ENCODE data around the gene LIPC.

LIPC gene

GRCh38 chr15:58582160-58582559 lies 150.4 kb downstream of the LIPC start:
- Histone ChIP-seq H3K9ac (ENCODE audit: low read depth, low read length) (no peak overlapping the region), H3K36me3 (ENCODE audit: insufficient read depth, low read length) (no peaks in the 10 kb centered on the region), H3K27me3 (ENCODE audit: insufficient read depth, low read length) (no peaks in the 10 kb centered on the region), H3K4me1 (ENCODE audit: insufficient read depth, low read length) (no peaks in the 10 kb centered on the region), H3K4me3 (ENCODE audit: low read length) (no peak overlapping the region), H3K27ac (ENCODE audit: low read depth, low read length) (no peak overlapping the region), H3K9me3 (ENCODE audit: insufficient read depth, low read depth, low read length) (peaks cover 6% of the 10 kb centered on the region; the same call in 1 of the 2 replicates)
- 94% methylated on average over 3 of the region's 3 CpGs for whole genome bisulfite sequencing

GRCh38 chr15:58583171-58583908 lies 151.5 kb downstream of the LIPC start:
- Histone ChIP-seq H3K9ac (ENCODE audit: low read depth, low read length) (no peak overlapping the region), H3K27me3 (ENCODE audit: insufficient read depth, low read length) (no peaks in the 10 kb centered on the region), H3K36me3 (ENCODE audit: insufficient read depth, low read length) (no peaks in the 10 kb centered on the region), H3K27ac (ENCODE audit: low read depth, low read length) (no peak overlapping the region), H3K9me3 (ENCODE audit: insufficient read depth, low read depth, low read length) (peaks cover 6% of the 10 kb centered on the region; the same call in 1 of the 2 replicates), H3K4me1 (ENCODE audit: insufficient read depth, low read length) (no peaks in the 10 kb centered on the region), H3K4me3 (ENCODE audit: low read length) (no peak overlapping the region)
- 95% methylated on average over 3 of the region's 3 CpGs for WGBS

GRCh38 chr15:58584789-58585461 lies 153.1 kb downstream of the LIPC start:
- 92% methylated on average over 6 of the region's 6 CpGs for WGBS
- H3K36me3 ChIP-seq (ENCODE audit: insufficient read depth, low read length): no peaks in the 10 kb centered on the region
- H3K4me1 ChIP-seq (ENCODE audit: insufficient read depth, low read length): no peaks in the 10 kb centered on the region
- H3K9me3 ChIP-seq (ENCODE audit: insufficient read depth, low read depth, low read length): peaks cover 6% of the 10 kb centered on the region; the same call in 1 of the 2 replicates
- no peak overlapping the region for H3K9ac ChIP-seq (ENCODE audit: low read depth, low read length)
- H3K4me3 ChIP-seq (ENCODE audit: low read length): no peak overlapping the region
- H3K27me3 ChIP-seq (ENCODE audit: insufficient read depth, low read length): no peaks in the 10 kb centered on the region
- no peak overlapping the region for H3K27ac ChIP-seq (ENCODE audit: low read depth, low read length)

GRCh38 chr15:58585693-58586443 lies 154.1 kb downstream of the LIPC start:
- H3K27me3 ChIP-seq (ENCODE audit: insufficient read depth, low read length): no peaks in the 10 kb centered on the region
- H3K9me3 ChIP-seq (ENCODE audit: insufficient read depth, low read depth, low read length): peaks cover 6% of the 10 kb centered on the region; the same call in 1 of the 2 replicates
- H3K9ac ChIP-seq (ENCODE audit: low read depth, low read length): no peak overlapping the region
- no peaks in the 10 kb centered on the region for H3K4me1 ChIP-seq (ENCODE audit: insufficient read depth, low read length)
- H3K27ac ChIP-seq (ENCODE audit: low read depth, low read length): no peak overlapping the region
- H3K36me3 ChIP-seq (ENCODE audit: insufficient read depth, low read length): no peaks in the 10 kb centered on the region
- WGBS: 88% methylated on average over 5 of the region's 5 CpGs
- H3K4me3 ChIP-seq (ENCODE audit: low read length): no peak overlapping the region

GRCh38 chr15:58587486-58587885 lies 155.7 kb downstream of the LIPC start:
- H3K4me3 ChIP-seq (ENCODE audit: low read length): no peak overlapping the region

GRCh38 chr15:58588096-58588495 lies 156.3 kb downstream of the LIPC start:
- Histone ChIP-seq H3K4me3 (ENCODE audit: low read length) (no peak overlapping the region), H3K4me1 (ENCODE audit: insufficient read depth, low read length) (no peaks in the 10 kb centered on the region), H3K27me3 (ENCODE audit: insufficient read depth, low read length) (no peaks in the 10 kb centered on the region), H3K9ac (ENCODE audit: low read depth, low read length) (no peak overlapping the region), H3K36me3 (ENCODE audit: insufficient read depth, low read length) (no peaks in the 10 kb centered on the region), H3K27ac (ENCODE audit: low read depth, low read length) (no peak overlapping the region), H3K9me3 (ENCODE audit: insufficient read depth, low read depth, low read length) (0 out of 2 replicates have a peak, but pooled peaks cover under 1% of the 10 kb centered on the region)
- 67% methylated on average over 1 of the region's 1 CpG for WGBS

More at GRCh38 chr15:58587486-58587885, 155.7 kb downstream of the LIPC start:
- H3K9ac ChIP-seq (ENCODE audit: low read depth, low read length): no peak overlapping the region
- no peaks in the 10 kb centered on the region for H3K36me3 ChIP-seq (ENCODE audit: insufficient read depth, low read length)
- H3K27me3 ChIP-seq (ENCODE audit: insufficient read depth, low read length): no peaks in the 10 kb centered on the region
- no peaks in the 10 kb centered on the region for H3K4me1 ChIP-seq (ENCODE audit: insufficient read depth, low read length)
- H3K9me3 ChIP-seq (ENCODE audit: insufficient read depth, low read depth, low read length): peaks cover 6% of the 10 kb centered on the region; the same call in 1 of the 2 replicates
- H3K27ac ChIP-seq (ENCODE audit: low read depth, low read length): no peak overlapping the region
- 94% methylated on average over 3 of the region's 4 CpGs for WGBS

- H3K36me3 ChIP-seq (ENCODE audit: insufficient read depth, low read length): no peaks in the 10 kb centered on the region
- 90% methylated on average over 3 of the region's 3 CpGs for WGBS
- no peaks in the 10 kb centered on the region for H3K4me1 ChIP-seq (ENCODE audit: insufficient read depth, low read length)
- no peak overlapping the region for H3K27ac ChIP-seq (ENCODE audit: low read depth, low read length)
- H3K9ac ChIP-seq (ENCODE audit: low read depth, low read length): no peak overlapping the region
- no peaks in the 10 kb centered on the region for H3K27me3 ChIP-seq (ENCODE audit: insufficient read depth, low read length)
- H3K9me3 ChIP-seq (ENCODE audit: insufficient read depth, low read depth, low read length): no peaks in the 10 kb centered on the region
- H3K4me3 ChIP-seq (ENCODE audit: low read length): no peak overlapping the region
Observed at GRCh38 chr15:58589047-58589446, 157.3 kb downstream of the LIPC start.

- H3K9ac ChIP-seq (ENCODE audit: low read depth, low read length): no peak overlapping the region
- H3K36me3 ChIP-seq (ENCODE audit: insufficient read depth, low read length): no peaks in the 10 kb centered on the region
- no peak overlapping the region for H3K4me3 ChIP-seq (ENCODE audit: low read length)
- H3K4me1 ChIP-seq (ENCODE audit: insufficient read depth, low read length): no peaks in the 10 kb centered on the region
- H3K27me3 ChIP-seq (ENCODE audit: insufficient read depth, low read length): no peaks in the 10 kb centered on the region
- no peaks in the 10 kb centered on the region for H3K9me3 ChIP-seq (ENCODE audit: insufficient read depth, low read depth, low read length)
- WGBS: 94% methylated on average over 1 of the region's 1 CpG
- no peak overlapping the region for H3K27ac ChIP-seq (ENCODE audit: low read depth, low read length)
Observed at GRCh38 chr15:58590236-58590635, 158.4 kb downstream of the LIPC start.

GRCh38 chr15:58590926-58591325 lies 159.1 kb downstream of the LIPC start:
- Histone ChIP-seq H3K9ac (ENCODE audit: low read depth, low read length) (no peak overlapping the region), H3K27ac (ENCODE audit: low read depth, low read length) (no peak overlapping the region), H3K9me3 (ENCODE audit: insufficient read depth, low read depth, low read length) (no peaks in the 10 kb centered on the region), H3K4me3 (ENCODE audit: low read length) (no peak overlapping the region), H3K27me3 (ENCODE audit: insufficient read depth, low read length) (no peaks in the 10 kb centered on the region), H3K36me3 (ENCODE audit: insufficient read depth, low read length) (peaks cover 6% of the 10 kb centered on the region), H3K4me1 (ENCODE audit: insufficient read depth, low read length) (no peaks in the 10 kb centered on the region)
- 60% methylated on average over 1 of the region's 1 CpG for WGBS

GRCh38 chr15:58593870-58594269 lies 162.1 kb downstream of the LIPC start:
- H3K9me3 ChIP-seq (ENCODE audit: insufficient read depth, low read depth, low read length): no peaks in the 10 kb centered on the region
- H3K27ac ChIP-seq (ENCODE audit: low read depth, low read length): no peak overlapping the region
- no peak overlapping the region for H3K4me3 ChIP-seq (ENCODE audit: low read length)
- H3K36me3 ChIP-seq (ENCODE audit: insufficient read depth, low read length): peaks cover 23% of the 10 kb centered on the region
- WGBS: 93% methylated on average over 1 of the region's 1 CpG
- H3K4me1 ChIP-seq (ENCODE audit: insufficient read depth, low read length): peaks cover 8% of the 10 kb centered on the region
- H3K9ac ChIP-seq (ENCODE audit: low read depth, low read length): no peak overlapping the region
- no peaks in the 10 kb centered on the region for H3K27me3 ChIP-seq (ENCODE audit: insufficient read depth, low read length)

GRCh38 chr15:58594898-58595297 lies 163.1 kb downstream of the LIPC start:
- no peaks in the 10 kb centered on the region for H3K9me3 ChIP-seq (ENCODE audit: insufficient read depth, low read depth, low read length)

More at GRCh38 chr15:58594898-58595297, 163.1 kb downstream of the LIPC start:
- H3K4me3 ChIP-seq (ENCODE audit: low read length): no peak overlapping the region
- WGBS: no CpG with 5 or more reads among the region's 1 CpG
- H3K36me3 ChIP-seq (ENCODE audit: insufficient read depth, low read length): peaks cover 27% of the 10 kb centered on the region
- no peak overlapping the region for H3K27ac ChIP-seq (ENCODE audit: low read depth, low read length)
- H3K9ac ChIP-seq (ENCODE audit: low read depth, low read length): no peak overlapping the region
- H3K27me3 ChIP-seq (ENCODE audit: insufficient read depth, low read length): no peaks in the 10 kb centered on the region
- peaks cover 9% of the 10 kb centered on the region for H3K4me1 ChIP-seq (ENCODE audit: insufficient read depth, low read length)

Data from HUES64 (cell line).